Erythroblast (primary cell): ENCODE results near the gene GLP2R.

ENCODE experiments used
- DNase-seq, 2 experiments: peaks; one replicate each; lab custom pipeline; 2025; lab: John Stamatoyannopoulos, UW
- GATA1 ChIP-seq: IDR thresholded peaks from 2 replicates; pipeline ENCODE4 v1.6.1; 2011; ENCODE audit warnings: low read depth, mild to moderate bottlenecking, control low read depth, low read length, moderate library complexity
- POLR2A ChIP-seq: IDR thresholded peaks from 2 replicates; pipeline ENCODE4 v1.6.1; 2011; ENCODE audit warnings: mild to moderate bottlenecking, low read length

The GLP2R gene

DNA sequence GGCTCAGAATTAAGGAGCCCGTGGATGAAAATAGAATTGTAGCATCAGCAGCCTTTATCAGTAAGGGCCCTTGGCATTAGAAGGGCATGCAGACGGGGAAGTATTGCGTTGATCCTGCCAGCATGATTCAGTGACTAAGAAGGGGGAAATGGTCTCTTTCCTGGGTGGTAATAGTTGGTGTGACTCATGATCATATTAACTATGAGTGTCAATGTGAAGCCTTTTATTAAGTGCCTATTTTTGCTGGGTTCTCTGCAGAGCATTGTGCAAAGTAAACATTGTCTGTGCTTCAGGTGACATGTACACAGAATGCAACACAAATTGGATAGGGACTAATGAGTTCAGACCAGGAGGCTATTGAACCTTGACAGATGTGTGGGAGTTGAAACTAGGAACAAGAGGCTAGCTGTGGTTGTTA, 54.9 kb downstream of the GLP2R start:
- DNase-seq = no peak
- no peak for TF ChIP-seq POLR2A
- TF ChIP-seq GATA1 = no peak

DNA sequence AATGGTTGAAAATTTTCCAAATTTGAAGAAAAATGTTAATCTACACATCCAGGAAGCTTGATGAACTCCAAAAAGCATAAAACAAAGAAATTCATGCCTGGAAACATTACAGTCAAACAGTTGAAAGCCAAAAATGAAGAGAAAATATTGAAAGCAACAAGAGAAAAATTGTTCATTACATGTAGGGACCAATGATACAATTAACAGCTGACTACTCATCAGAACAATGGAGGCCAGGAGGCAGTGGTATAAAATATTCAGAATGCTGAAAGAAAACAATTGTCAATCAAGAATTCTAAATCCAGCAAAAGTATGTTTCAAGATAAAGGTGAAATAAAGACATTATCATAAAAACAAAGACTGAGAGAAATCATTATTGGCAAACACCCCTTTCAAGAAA, 57.7 kb downstream of the GLP2R start:
- no peak for TF ChIP-seq POLR2A
- TF ChIP-seq GATA1 = no peak
- no peak for DNase-seq

- TF ChIP-seq GATA1 (no peak), POLR2A (no peak)
- DNase-seq = no peak
These were observed 60.6 kb downstream of the GLP2R start for GRCh38 chr17:9886141-9886930.

DNA sequence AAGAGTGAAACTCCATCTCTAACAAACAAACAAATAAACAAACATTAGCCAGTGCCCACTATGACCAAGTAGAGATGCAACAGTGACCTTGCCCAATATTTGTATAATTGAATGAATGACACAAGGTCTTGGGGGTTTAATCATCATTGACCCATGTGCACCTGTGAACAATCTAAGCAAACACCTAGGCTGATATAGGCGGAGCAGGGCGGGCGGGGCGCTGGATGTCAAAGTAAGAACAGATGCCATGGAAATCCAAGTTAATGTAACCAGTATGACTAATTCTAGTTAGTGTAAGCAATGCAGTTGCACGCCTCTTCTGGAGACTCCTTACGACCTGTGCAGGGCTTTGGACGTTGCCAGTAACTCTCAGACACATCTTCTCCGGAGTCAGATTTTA, 61.8 kb downstream of the GLP2R start:
- DNase-seq = no peak
- no peak for TF ChIP-seq POLR2A
- TF ChIP-seq GATA1 = no peak

GRCh38 chr17:9890124-9890523, 64.4 kb downstream of the GLP2R start:
- no peak for TF ChIP-seq GATA1
- no peak for TF ChIP-seq POLR2A
- DNase-seq = peak; percentile 47 to 58

GRCh38 chr17:9893411-9894012, 67.8 kb downstream of the GLP2R start:
- TF ChIP-seq POLR2A (no peak), GATA1 (no peak)
- DNase-seq = no peak

GRCh38 chr17:9894231-9894630, 68.5 kb downstream of the GLP2R start:
- TF ChIP-seq GATA1 = no peak
- no peak for TF ChIP-seq POLR2A
- no peak for DNase-seq

- DNase-seq = no peak
- no peak for TF ChIP-seq GATA1
- no peak for TF ChIP-seq POLR2A
These were observed 70.2 kb downstream of the GLP2R start for GRCh38 chr17:9895923-9896322.

GRCh38 chr17:9897372-9897968, 71.7 kb downstream of the GLP2R start:
- TF ChIP-seq GATA1 (no peak), POLR2A (no peak)
- no peak for DNase-seq

- TF ChIP-seq POLR2A = no peak
- no peak for TF ChIP-seq GATA1
- no peak for DNase-seq
These were observed 73.1 kb downstream of the GLP2R start for GRCh38 chr17:9898812-9899211.

DNA sequence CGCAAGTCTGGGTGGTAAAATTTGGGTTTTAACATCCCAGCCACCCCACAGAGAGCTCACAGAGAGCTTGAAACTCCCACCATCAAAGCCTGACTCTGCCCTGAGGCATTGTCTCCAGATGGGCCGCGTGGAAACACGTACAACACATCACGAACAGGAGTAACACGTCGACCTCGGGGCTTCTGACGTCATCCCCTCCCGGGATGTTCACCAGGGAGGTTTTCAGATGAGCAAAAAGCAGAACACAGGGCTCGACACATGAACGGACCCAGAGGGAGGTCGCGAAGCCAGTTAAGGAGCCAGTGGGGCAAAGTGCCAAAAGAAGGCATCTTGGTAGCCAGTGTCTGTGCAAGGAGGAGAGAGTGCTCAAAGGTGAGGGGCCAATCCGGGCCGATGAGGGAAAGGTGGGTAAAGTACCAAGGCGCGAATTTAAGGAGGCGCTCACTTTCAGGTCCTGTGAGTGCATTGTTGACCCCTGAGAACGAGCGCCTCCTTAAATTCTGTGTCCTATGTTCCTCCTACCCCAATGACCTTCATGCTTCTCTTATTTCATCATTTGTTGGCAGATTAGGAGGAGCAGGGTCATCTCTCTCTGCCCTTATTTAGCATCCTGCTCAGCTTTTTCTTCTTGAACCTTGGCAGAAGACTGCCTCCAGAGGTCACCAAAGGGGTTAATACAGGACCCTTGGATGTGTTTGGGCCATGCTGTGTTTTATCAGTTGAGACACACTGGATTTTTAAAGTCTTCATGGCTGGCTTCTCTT, 73.7 kb downstream of the GLP2R start:
- DNase-seq = no peak
- TF ChIP-seq POLR2A (no peak), GATA1 (no peak)

- no peak for DNase-seq
- TF ChIP-seq GATA1 = no peak
- TF ChIP-seq POLR2A = no peak
These were observed 74.4 kb downstream of the GLP2R start for GRCh38 chr17:9900044-9900594.

- no peak for TF ChIP-seq GATA1
- no peak for TF ChIP-seq POLR2A
- no peak for DNase-seq
These were observed 75.1 kb downstream of the GLP2R start for GRCh38 chr17:9900784-9901183.
